H1 (cell line): ENCODE data around the gene DHRS9. TPM values are rescaled to one million over a fixed set of nuclear protein-coding genes. Genes with fewer than 3 reads are reported as not detected.

Source experiments
- CTCF ChIA-PET: fragments of 300-600 bp; sonication (Branson Sonifier 250); formaldehyde crosslinking; loops from one replicate; lab custom pipeline; 2021; ENCODE audit not compliant: partially characterized antibody; lab: Charles Lee
- POLR2A ChIA-PET: fragments of 300-600 bp; sonication (Branson Sonifier 250); formaldehyde crosslinking; loops from one replicate; lab custom pipeline; 2021; ENCODE audit warnings: inconsistent platforms; ENCODE audit not compliant: partially characterized antibody; lab: Charles Lee
- DNase-seq, 2 experiments: peaks; one replicate each; pipeline versions ENCODE4 v3.0.0 to v3.0.0-alpha.2; 2010 to 2022; ENCODE audit warnings: low spot score in 2 of 2, low read depth in 1 of 2, mixed read lengths in 1 of 2
- FAIRE-seq: peaks from 2 replicates; lab custom pipeline; 2011; peaks lifted over from hg19 to GRCh38; lab: Jason Lieb, UNC
- H2AFZ ChIP-seq: 2 replicates; pipeline ENCODE4 v1.8.1; 2012; ENCODE audit warnings: low read length, inconsistent platforms
- H2AK5ac ChIP-seq: 2 replicates; pipeline ENCODE4 v1.6.1; 2013; ENCODE audit warnings: low read depth, low read length
- H2BK120ac ChIP-seq: replicated peaks from 2 replicates; pipeline ENCODE3; 2013; ENCODE audit warnings: low read depth, low read length, inconsistent platforms
- H2BK12ac ChIP-seq: 2 replicates; pipeline ENCODE4 v1.6.1; 2013; ENCODE audit warnings: low read depth, low read length
- H2BK15ac ChIP-seq: 2 replicates; pipeline ENCODE4 v1.6.1; 2013; ENCODE audit warnings: low read length
- H2BK20ac ChIP-seq: 2 replicates; pipeline ENCODE4 v1.6.1; 2013; ENCODE audit warnings: low read length
- H2BK5ac ChIP-seq: 2 replicates; pipeline ENCODE4 v1.6.1; 2013; ENCODE audit warnings: low read depth, low read length
- H3K14ac ChIP-seq: 2 replicates; pipeline ENCODE4 v1.6.1; 2013; ENCODE audit warnings: inconsistent platforms; ENCODE audit not compliant: insufficient read length
- H3K18ac ChIP-seq: 2 replicates; pipeline ENCODE4 v1.6.1; 2013; ENCODE audit warnings: low read length; ENCODE audit errors: extremely low read depth
- H3K23ac ChIP-seq: 2 replicates; pipeline ENCODE4 v1.6.1; 2013; ENCODE audit warnings: inconsistent platforms; ENCODE audit not compliant: insufficient read length
- H3K23me2 ChIP-seq: 2 replicates; pipeline ENCODE4 v1.6.1; 2013; ENCODE audit warnings: low read depth, low read length
- H3K27ac ChIP-seq: 2 replicates; pipeline ENCODE4 v1.6.1; 2011; ENCODE audit warnings: low read depth, low read length, inconsistent platforms
- H3K27me3 ChIP-seq, 4 experiments: replicated peaks in 1 of 4; 1 replicate in 1 of 4; 2 replicates in 3 of 4; pipeline versions ENCODE4 v1.6.1 to v1.8.1; 2011 to 2013; ENCODE audit warnings: low read length in 3 of 4, mild to moderate bottlenecking in 3 of 4, inconsistent platforms in 2 of 4, mixed read lengths in 2 of 4, moderate library complexity in 1 of 4; ENCODE audit not compliant: control insufficient read depth in 3 of 4, insufficient read depth in 3 of 4; ENCODE audit errors: extremely low read depth in 1 of 4
- H3K36me3 ChIP-seq, 4 experiments: 2 replicates each; pipeline versions ENCODE4 v1.6.1 to v1.8.1; 2011 to 2013; ENCODE audit warnings: mild to moderate bottlenecking in 4 of 4, low read length in 3 of 4, moderate library complexity in 2 of 4, control low read depth in 1 of 4, inconsistent platforms in 1 of 4; ENCODE audit not compliant: insufficient read depth in 4 of 4, control insufficient read depth in 2 of 4
- H3K4ac ChIP-seq: replicated peaks from 2 replicates; pipeline ENCODE3; 2013; ENCODE audit warnings: low read length, low read depth, mixed read lengths, inconsistent platforms; ENCODE audit not compliant: insufficient read length
- H3K4me1 ChIP-seq, 4 experiments: replicated peaks in 1 of 4; 1 replicate in 1 of 4; 2 replicates in 3 of 4; pipeline versions ENCODE4 v1.6.1 to v1.8.1; 2011 to 2013; ENCODE audit warnings: low read length in 3 of 4, inconsistent platforms in 2 of 4, mixed read lengths in 1 of 4; ENCODE audit not compliant: insufficient read depth in 4 of 4, control insufficient read depth in 3 of 4
- H3K4me2 ChIP-seq, 2 experiments: 2 replicates each; pipeline versions ENCODE4 v1.6.1 to v1.8.1; 2011 to 2013; ENCODE audit warnings: low read depth in 2 of 2, low read length in 2 of 2, control low read depth in 1 of 2, inconsistent platforms in 1 of 2, mild to moderate bottlenecking in 1 of 2; ENCODE audit not compliant: insufficient read depth in 1 of 2
- H3K4me3 ChIP-seq, 4 experiments: fragments of 200-600, 300-600 bp in 1 of 4; sonication (generic), shearing (Covaris generic), sonication (Bioruptor Twin) in 1 of 4; 2 replicates each; pipeline versions ENCODE4 v1.5.1 to v1.8.1; 2011 to 2016; ENCODE audit warnings: low read length in 4 of 4, low read depth in 3 of 4, control low read depth in 2 of 4, inconsistent platforms in 2 of 4, mild to moderate bottlenecking in 2 of 4, mixed read lengths in 1 of 4, moderate library complexity in 1 of 4; ENCODE audit not compliant: insufficient read depth in 2 of 4; ENCODE audit errors: extremely low read depth in 1 of 4
- H3K56ac ChIP-seq: replicated peaks from 2 replicates; pipeline ENCODE3; 2013; ENCODE audit warnings: low read depth, mild to moderate bottlenecking, mixed read lengths, low read length, inconsistent platforms; ENCODE audit not compliant: insufficient read length
- H3K79me1 ChIP-seq: 2 replicates; pipeline ENCODE4 v1.6.1; 2013; ENCODE audit warnings: low read depth, low read length, control low read depth
- H3K79me2 ChIP-seq, 2 experiments: 2 replicates each; pipeline versions ENCODE4 v1.6.1 to v1.8.1; 2012 to 2013; ENCODE audit warnings: low read length in 2 of 2, mild to moderate bottlenecking in 2 of 2, inconsistent platforms in 1 of 2; ENCODE audit not compliant: insufficient read depth in 2 of 2, control insufficient read depth in 1 of 2
- H3K9ac ChIP-seq, 4 experiments: replicated peaks in 1 of 4; 1 replicate in 1 of 4; 2 replicates in 3 of 4; pipeline versions ENCODE4 v1.6.1 to v1.8.1; 2011 to 2013; ENCODE audit warnings: low read depth in 3 of 4, low read length in 3 of 4, control low read depth in 2 of 4, mild to moderate bottlenecking in 2 of 4, moderate library complexity in 2 of 4, inconsistent platforms in 1 of 4; ENCODE audit errors: extremely low read depth in 1 of 4
- H3K9me3 ChIP-seq, 2 experiments: 2 replicates each; pipeline versions ENCODE4 v1.6.1 to v1.8.1; 2012 to 2013; ENCODE audit warnings: mild to moderate bottlenecking in 2 of 2, moderate library complexity in 2 of 2, control low read depth in 1 of 2, inconsistent platforms in 1 of 2, low read depth in 1 of 2, low read length in 1 of 2, mixed read lengths in 1 of 2; ENCODE audit not compliant: insufficient read depth in 2 of 2
- H4K20me1 ChIP-seq, 2 experiments: replicated peaks in 1 of 2; 2 replicates each; pipeline versions ENCODE3 to v1.8.1; 2011 to 2013; ENCODE audit warnings: inconsistent platforms in 2 of 2, low read length in 2 of 2, mild to moderate bottlenecking in 1 of 2; ENCODE audit not compliant: insufficient read depth in 2 of 2, control insufficient read depth in 1 of 2
- H4K5ac ChIP-seq: 2 replicates; pipeline ENCODE4 v1.6.1; 2013; ENCODE audit warnings: low read length, low read depth, mixed read lengths, inconsistent platforms; ENCODE audit not compliant: insufficient read length
- H4K8ac ChIP-seq: 2 replicates; pipeline ENCODE4 v1.8.0; 2013; ENCODE audit warnings: mild to moderate bottlenecking, moderate library complexity, low read length, inconsistent platforms; ENCODE audit not compliant: insufficient read depth; ENCODE audit errors: extremely low read depth
- H4K91ac ChIP-seq: replicated peaks from 2 replicates; pipeline ENCODE3; 2013; ENCODE audit warnings: low read length, mixed read lengths, inconsistent platforms; ENCODE audit not compliant: insufficient read length
- BACH1 ChIP-seq: IDR thresholded peaks from 2 replicates; pipeline ENCODE4 v1.6.1; 2012; ENCODE audit warnings: low read length, improper control_type of control experiment
- CBX8 ChIP-seq: fragments of 300-800, 300-1000 bp; sonication (generic); IDR thresholded peaks from 2 replicates; pipeline ENCODE4 v1.7.1; 2016; ENCODE audit warnings: low read depth, low read length, borderline replicate concordance
- EP300 ChIP-seq, 2 experiments: IDR thresholded peaks; 1 replicate in 1 of 2; 2 replicates in 1 of 2; pipeline ENCODE4 v1.6.1; 2011 to 2012; ENCODE audit warnings: low read depth in 2 of 2, low read length in 2 of 2, mild to moderate bottlenecking in 2 of 2, borderline replicate concordance in 1 of 2, inconsistent platforms in 1 of 2, moderate library complexity in 1 of 2
- HDAC2 ChIP-seq, 2 experiments: fragments of 300-600 bp in 1 of 2; sonication (generic) in 1 of 2; IDR thresholded peaks; 2 replicates each; pipeline ENCODE4 v1.6.1; 2011 to 2012; ENCODE audit warnings: low read depth in 2 of 2, low read length in 2 of 2, mild to moderate bottlenecking in 2 of 2, moderate library complexity in 2 of 2, borderline replicate concordance in 1 of 2, inconsistent platforms in 1 of 2
- HDAC6 ChIP-seq: IDR thresholded peaks from one replicate; pipeline ENCODE4 v1.7.1; 2012; ENCODE audit warnings: low read depth, mild to moderate bottlenecking, inconsistent platforms, low read length, moderate library complexity
- MAFK ChIP-seq: IDR thresholded peaks from 2 replicates; pipeline ENCODE4 v1.6.1; 2012; ENCODE audit warnings: low read depth, mild to moderate bottlenecking, improper control_type of control experiment, low read length
- WGBS, 2 experiments: shearing (Covaris generic) in 1 of 2; methylation state at CpG; one replicate each; pipeline versions ENCODE4 v1.1.6 to v1.1.7; 2013 to 2015; ENCODE audit warnings: low lambda C conversion rate in 2 of 2, mixed read lengths in 2 of 2, inconsistent platforms in 1 of 2, low coverage in 1 of 2, missing lambda C conversion rate in 1 of 2; ENCODE audit not compliant: insufficient replicate concordance in 2 of 2, insufficient coverage in 1 of 2, insufficient read length in 1 of 2; ENCODE audit errors: extremely low coverage in 1 of 2, missing lambda C conversion rate in 1 of 2; 5-methylcytosine and 5-hydroxymethylcytosine counted together
- polyA plus RNA-seq, 7 experiments: library from polyadenylated mRNA; depleted of rRNA in 3 of 7; stranded (reverse) in 5 of 7; unstranded in 2 of 7; fragments of >200 nt in 5 of 7; fragments of 200-250 nt in 2 of 7; gene quantifications; 1 replicate in 5 of 7; 2 replicates in 1 of 7; 4 replicates in 1 of 7; pipeline versions ENCODE4 v1.2.1 to v1.2.3, GENCODE V29; 2011 to 2013; ENCODE audit warnings: missing spikeins in 2 of 7, mixed read lengths in 2 of 7
- total RNA-seq: library from RNA; stranded (reverse); fragmentation: NEBNext Ultra II Directional; extraction: Animal tissue kit (Norgen Biotek cat#: 25700); gene quantifications from 2 replicates; pipeline ENCODE4 v1.2.1, GENCODE V29; 2021

The DHRS9 gene
- total and polyA plus RNA-seq, 2 of the 8 experiments (the other 6 are each of a cell fraction or from before 2014, with no cell fraction given) = not detected

GRCh38 chr2:169031202-169031601 lies 38.2 kb upstream of the DHRS9 start, which contains the start of gene ABCB11:
TSS of gene ABCB11 (minus strand) at chr2:169031324. CDS start at chr2:169018125, 13,199 bp downstream.
- no peaks in the 10 kb centered on the region for H3K27me3 ChIP-seq
- no peak within 1 kb of the TSS for H3K23ac ChIP-seq
- H2BK5ac ChIP-seq = no peak within 1 kb of the TSS
- H3K4me3 ChIP-seq = no peak within 1 kb of the TSS
- H2AFZ ChIP-seq = peak within 1 kb of the TSS; percentile 56
- 0 out of 2 replicates have a peak within 1 kb of the TSS, but pooled peaks have one; percentile 33 for H2BK12ac ChIP-seq
- no peak within 1 kb of the TSS for H3K56ac ChIP-seq
- no peak within 1 kb of the TSS for H3K27ac ChIP-seq
- no peak within 1 kb of the TSS for H2AK5ac ChIP-seq
- no peak within 1 kb of the TSS for H4K5ac ChIP-seq
- peaks cover 0 to 2% (median 0%) of the 10 kb centered on the region in 4 experiments; a peak in 1 of 7 replicates for H3K4me1 ChIP-seq
- H3K4ac ChIP-seq = no peak within 1 kb of the TSS
- no peaks in the 10 kb centered on the region for H3K9me3 ChIP-seq
- H4K20me1 ChIP-seq = no peaks in the 10 kb centered on the region
- no peak within 1 kb of the TSS for H2BK15ac ChIP-seq
- no peak within 1 kb of the TSS for H3K9ac ChIP-seq
- no peak within 1 kb of the TSS for H4K91ac ChIP-seq
- ChIA-PET CTCF (no interaction called here), POLR2A (no interaction called here)
- no peak within 1 kb of the TSS for H4K8ac ChIP-seq
- DNase-seq (no peak), FAIRE-seq (no peak)
- no peaks in the 10 kb centered on the region for H3K79me2 ChIP-seq
- H3K79me1 ChIP-seq = no peaks in the 10 kb centered on the region
- H3K14ac ChIP-seq = no peak within 1 kb of the TSS
- no peak within 1 kb of the TSS for H3K18ac ChIP-seq
- no peak within 1 kb of the TSS for H2BK120ac ChIP-seq
- no peaks in the 10 kb centered on the region; the same call in 1 of the 2 replicates for H3K23me2 ChIP-seq
- 87% methylated on average over 3 of the region's 3 CpGs; no CpG with 5 or more reads in 1 of the 2 experiments for WGBS, 2 experiments
- H2BK20ac ChIP-seq = no peak within 1 kb of the TSS
- H3K36me3 ChIP-seq = no peaks in the 10 kb centered on the region; a peak in 1 of 8 replicates
- TF ChIP-seq MAFK (peak; percentile 36; the same call in 1 of the 2 replicates), HDAC6 (no peak), HDAC2 (IDR thresholded peaks at IDR 0.05; ENCODE audit: borderline replicate concordance in 1 of 2, low read depth in 2 of 2, low read length in 2 of 2) (no peak), BACH1 (peak; percentile 62), CBX8 (no peak), EP300 (IDR thresholded peaks at IDR 0.05; ENCODE audit: borderline replicate concordance in 1 of 2, low read depth in 2 of 2, low read length in 2 of 2) (no peak)
- H3K4me2 ChIP-seq = no peak within 1 kb of the TSS
